NCI-H128 (cell line): ENCODE measurements around the gene SIMC1.

Experiments used
- DNase-seq: peaks from one replicate; lab custom pipeline; 2025; ENCODE audit not compliant: unreplicated experiment; lab: John Stamatoyannopoulos, UW

Gene SIMC1

GRCh38 chr5:176387384-176387925 lies 149.2 kb downstream of the SIMC1 start:
- no peak for DNase-seq

DNA sequence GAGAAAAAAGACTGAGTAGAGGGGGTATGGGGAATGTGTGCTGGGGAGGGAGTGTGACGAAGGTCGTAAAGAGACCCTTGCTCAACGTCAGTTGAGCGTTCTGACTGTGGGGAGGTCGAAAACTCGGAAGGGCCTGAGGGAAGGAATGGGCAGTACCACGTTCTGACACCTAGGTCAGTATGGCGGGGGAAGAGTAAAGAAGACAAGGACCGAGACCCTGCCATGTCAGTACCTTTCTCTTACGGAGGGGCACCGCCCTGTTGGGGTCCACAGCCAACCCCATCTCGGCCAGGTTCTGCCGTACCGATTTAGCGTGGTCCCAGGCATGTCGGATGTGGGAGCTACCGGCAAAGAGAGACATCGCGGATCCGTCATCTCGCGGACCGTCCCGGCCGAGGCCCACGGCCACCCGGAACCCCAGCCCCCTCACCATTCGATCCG lies 149.8 kb downstream of the SIMC1 start:
- no peak for DNase-seq

GRCh38 chr5:176388444-176389134 lies 150.4 kb downstream of the SIMC1 start, which contains the start of the genes HIGD2A and NOP16:
TSS of gene HIGD2A (plus strand) at chr5:176388751. CDS start at chr5:176388820, 69 bp downstream.
TSS of gene NOP16 (minus strand) at chr5:176388598. CDS start at chr5:176388539, 59 bp downstream.
- peak; percentile 95 for DNase-seq

- no peak for DNase-seq
These were observed 151.2 kb downstream of the SIMC1 start for GRCh38 chr5:176389135-176390123.

GRCh38 chr5:176391479-176391878 lies 153.3 kb downstream of the SIMC1 start:
- no peak for DNase-seq

DNA sequence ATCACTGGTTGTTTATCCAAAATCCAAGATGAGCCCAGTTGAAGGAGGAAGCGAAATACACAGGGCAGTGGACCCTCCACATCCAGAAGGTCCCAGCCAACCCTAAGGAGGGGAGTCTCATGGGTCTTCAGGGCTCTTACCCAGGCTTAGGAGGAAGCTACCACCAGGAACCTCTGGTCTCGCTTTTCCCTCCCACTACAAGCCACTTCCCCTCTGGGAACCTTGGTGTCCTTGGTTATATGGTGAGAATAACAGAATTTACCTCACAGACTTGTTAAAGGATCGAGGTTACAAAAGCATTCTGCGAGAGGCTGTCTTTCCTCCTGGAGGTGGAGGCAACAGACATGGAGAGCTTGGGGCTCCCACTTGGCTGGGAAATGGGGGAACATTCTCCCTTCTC lies 153.8 kb downstream of the SIMC1 start:
- DNase-seq = no peak

- no peak for DNase-seq
These were observed 154.3 kb downstream of the SIMC1 start for GRCh38 chr5:176392526-176392925.

GRCh38 chr5:176394096-176394495 lies 155.9 kb downstream of the SIMC1 start:
- DNase-seq = no peak

DNA sequence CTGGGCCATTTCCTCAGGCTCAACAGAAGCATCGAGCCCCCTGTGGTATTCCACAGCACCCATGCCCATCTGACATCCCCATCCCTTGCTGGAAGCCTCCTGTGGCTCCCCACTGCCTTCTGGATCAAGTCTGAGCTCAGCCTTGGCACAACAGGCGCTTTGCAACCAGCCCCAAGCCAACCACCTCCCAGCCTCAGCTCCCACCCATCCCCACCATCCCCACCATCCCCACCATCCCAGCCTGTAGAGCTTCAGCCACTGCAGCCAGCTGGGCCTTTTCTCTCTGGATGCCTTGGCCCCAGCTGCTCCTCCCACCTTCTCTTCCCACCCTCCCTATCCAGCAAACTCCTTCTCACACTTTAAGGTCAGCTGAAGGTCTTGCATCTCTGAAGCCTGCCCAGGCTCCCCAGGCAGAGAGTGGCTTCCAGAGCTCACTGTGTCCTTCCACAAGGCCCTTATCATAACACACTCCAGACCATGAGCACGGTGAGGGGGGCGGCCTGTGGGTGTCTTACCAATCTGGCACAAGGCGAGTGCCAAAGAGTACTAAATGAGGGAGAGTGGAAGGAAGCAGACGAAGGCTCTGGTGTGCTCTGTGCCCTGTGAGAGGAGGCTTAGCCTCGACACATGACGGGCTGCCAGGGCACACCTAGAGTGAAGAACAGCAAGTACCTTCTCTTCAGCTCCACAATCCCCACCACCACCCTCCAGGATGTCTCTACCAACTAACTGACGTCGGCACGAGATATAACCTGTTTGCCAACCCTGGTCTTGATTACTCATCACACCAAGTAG lies 156.9 kb downstream of the SIMC1 start:
- DNase-seq = no peak
